HFF-Myc (cell line): ENCODE measurements around the gene UROC1.

Source experiments
- DNase-seq: peaks from one replicate; pipeline ENCODE4 v3.0.0-alpha.2; 2011; ENCODE audit warnings: low read depth; ENCODE audit errors: extremely low read depth
- H3K4me3 ChIP-seq: replicated peaks from 2 replicates; pipeline ENCODE4 v1.5.1; 2011; ENCODE audit warnings: low read depth, mild to moderate bottlenecking, control low read depth, low read length
- TF ChIP-seq, protein P1 (sequence below): IDR thresholded peaks from 2 replicates; pipeline ENCODE4 v1.5.1; 2012; ENCODE audit warnings: mild to moderate bottlenecking, low read depth, low read length, control low read depth; ENCODE audit errors: missing control alignments

Gene UROC1

DNA sequence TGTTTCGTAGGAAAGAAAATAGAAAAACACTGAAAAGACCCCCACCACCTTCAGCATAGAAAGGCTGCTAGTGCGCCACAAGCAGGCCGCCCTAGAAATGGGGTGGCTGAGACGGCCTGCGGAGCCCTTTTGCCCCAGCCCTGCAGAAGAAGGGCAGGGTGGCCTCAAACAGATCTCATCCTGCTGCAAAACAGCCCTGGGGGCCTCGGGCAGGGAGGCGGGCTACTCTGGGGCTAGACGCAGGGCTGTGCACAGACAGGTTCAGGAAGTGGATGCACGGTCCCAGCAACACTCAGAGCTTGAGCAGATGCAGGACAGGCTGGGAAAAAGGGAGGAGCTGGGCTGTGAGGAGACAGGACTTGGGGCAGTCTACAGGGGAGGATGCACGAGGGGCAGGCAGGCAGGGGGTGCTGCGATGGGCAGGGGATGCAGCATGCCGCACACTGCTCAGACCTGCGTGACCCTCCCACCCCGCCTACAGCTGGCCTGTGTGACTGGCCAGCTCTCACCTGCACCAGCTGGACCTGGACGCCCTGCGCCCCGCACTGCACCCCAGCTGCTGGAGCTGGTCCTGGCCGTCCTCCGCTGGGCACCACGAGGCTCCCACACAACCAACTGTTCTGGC, 76.2 kb downstream of the UROC1 start:
- TF ChIP-seq, protein P1, sequence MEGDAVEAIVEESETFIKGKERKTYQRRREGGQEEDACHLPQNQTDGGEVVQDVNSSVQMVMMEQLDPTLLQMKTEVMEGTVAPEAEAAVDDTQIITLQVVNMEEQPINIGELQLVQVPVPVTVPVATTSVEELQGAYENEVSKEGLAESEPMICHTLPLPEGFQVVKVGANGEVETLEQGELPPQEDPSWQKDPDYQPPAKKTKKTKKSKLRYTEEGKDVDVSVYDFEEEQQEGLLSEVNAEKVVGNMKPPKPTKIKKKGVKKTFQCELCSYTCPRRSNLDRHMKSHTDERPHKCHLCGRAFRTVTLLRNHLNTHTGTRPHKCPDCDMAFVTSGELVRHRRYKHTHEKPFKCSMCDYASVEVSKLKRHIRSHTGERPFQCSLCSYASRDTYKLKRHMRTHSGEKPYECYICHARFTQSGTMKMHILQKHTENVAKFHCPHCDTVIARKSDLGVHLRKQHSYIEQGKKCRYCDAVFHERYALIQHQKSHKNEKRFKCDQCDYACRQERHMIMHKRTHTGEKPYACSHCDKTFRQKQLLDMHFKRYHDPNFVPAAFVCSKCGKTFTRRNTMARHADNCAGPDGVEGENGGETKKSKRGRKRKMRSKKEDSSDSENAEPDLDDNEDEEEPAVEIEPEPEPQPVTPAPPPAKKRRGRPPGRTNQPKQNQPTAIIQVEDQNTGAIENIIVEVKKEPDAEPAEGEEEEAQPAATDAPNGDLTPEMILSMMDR: no peak
- H3K4me3 ChIP-seq: no peak overlapping the region
- DNase-seq: no peak

DNA sequence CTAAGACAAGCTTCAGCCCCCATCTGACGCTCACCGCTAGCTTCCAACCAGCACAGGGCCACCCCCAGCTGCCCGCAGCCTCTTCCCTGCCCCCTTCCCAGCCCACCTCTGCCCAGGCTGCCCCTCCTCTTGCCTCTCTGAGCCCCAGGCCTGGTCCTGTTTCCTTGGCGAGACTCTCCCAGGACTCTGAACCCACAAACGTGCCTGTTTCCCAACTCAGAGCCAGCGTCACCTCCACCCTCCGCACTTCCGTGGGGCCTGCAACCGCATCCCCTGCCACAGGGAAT, 76.9 kb downstream of the UROC1 start:
- no peak overlapping the region for H3K4me3 ChIP-seq
- TF ChIP-seq, protein P1: no peak
- DNase-seq: no peak

DNA sequence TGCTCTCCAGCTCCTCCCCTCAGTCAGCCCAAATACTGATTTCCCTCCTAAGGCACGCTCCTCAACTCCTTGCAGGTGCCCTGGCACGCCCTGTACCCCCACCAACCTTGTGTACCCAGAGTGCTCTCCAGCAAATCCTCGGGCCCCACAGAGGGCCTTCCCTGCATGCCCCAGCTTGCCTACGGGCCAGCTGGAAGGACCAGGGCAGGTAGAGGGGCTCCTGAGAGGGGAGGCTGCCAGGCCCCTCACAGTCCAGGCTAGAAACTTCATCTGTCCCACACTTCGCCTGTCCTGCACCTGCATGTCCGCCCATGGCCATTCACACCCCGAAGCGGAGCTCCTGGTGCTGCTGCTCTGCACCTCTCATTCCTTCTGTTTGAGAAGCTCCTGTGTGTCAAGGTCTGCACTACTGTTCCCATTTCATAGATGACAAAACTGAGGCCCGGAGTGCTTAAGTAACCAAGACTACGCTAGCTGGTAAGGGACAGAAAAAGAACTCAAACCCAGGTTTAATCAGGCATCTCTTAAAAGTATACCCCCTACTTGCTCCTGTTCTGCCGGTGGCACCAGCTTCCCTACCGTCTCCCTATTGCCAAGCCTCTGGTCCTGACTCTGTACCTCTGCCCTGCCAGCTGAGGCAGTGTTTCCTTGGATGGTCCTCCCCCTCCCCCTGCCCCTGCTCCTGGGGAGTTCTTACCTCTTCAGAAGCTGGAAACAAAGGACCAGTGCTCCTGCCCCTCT, 77.4 kb downstream of the UROC1 start:
- DNase-seq: no peak
- TF ChIP-seq, protein P1: no peak
- H3K4me3 ChIP-seq: no peak overlapping the region

DNA sequence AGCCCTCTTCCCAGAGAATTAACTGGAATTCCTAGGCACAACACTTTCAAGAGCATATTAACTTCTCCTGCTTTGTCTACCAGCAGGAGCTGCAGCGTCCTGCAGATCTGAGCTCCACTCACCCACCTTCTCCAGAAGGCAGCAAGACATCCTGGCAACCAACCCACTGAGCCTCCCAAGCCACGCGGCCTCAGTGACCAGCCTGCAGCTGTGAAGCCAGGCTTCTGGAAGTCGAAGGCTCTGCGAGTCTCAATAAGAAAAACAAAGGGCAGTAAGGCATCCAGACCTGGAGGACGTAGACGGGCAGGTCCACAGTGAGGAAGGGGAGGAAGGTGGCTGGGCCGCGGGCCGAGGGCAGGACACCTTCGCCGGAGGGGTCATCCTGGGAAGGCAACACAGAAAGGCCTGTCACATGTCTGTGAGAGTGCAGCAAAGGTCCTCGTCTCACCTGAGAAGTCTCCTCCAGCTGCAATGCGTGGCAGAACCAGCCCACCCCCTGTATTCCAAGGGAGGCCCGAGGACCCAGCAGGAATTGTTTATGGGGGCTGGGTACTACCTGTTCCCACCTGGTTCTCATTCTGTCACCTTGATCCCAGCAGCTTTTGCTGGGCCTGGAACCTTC, 78.1 kb downstream of the UROC1 start:
- TF ChIP-seq, protein P1: no peak
- H3K4me3 ChIP-seq: no peak overlapping the region
- no peak for DNase-seq

DNA sequence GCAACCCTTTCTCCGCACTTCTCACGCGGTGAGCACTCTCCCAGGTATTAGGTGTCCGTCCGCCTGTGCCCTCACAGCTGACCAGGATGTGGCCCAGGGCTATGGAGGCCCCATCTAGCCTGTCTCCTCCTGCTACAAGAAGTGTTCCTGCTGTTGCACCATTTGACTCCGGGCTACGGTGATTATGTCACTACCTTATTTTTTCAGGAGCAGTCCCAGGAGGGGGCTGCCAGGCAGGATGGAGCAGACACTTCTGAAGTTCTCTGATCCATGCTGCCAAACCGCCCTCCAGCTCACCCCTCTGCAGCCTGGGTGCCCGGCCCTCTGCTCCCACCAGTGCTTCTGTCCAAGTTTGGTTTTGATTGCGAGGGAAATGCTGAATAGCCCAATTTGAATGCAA, 78.8 kb downstream of the UROC1 start:
- DNase-seq: no peak
- TF ChIP-seq, protein P1: no peak
- H3K4me3 ChIP-seq: no peak overlapping the region

DNA sequence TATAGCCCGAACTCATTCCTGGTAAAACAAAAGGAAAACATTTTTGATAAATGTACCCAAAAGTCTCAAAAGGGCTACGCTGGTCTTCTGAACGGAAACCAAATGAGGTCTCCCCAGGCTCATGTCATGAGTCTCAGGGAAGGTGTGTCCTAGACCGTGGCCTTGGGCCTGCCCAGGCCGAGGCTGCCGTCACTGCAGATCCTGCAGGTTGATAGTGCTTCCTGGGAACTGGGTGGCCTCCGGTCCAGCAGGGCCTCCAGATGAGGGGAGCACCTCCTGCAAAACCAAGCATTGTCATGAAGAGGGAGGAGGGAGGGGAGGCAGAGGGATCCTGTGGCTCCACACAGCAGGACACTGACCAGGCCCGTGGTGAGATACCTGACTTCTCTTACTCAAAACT, 79.4 kb downstream of the UROC1 start:
- H3K4me3 ChIP-seq: no peak overlapping the region
- TF ChIP-seq, protein P1: no peak
- DNase-seq: no peak
